ENCODE data around the gene MYOT.

DNA sequence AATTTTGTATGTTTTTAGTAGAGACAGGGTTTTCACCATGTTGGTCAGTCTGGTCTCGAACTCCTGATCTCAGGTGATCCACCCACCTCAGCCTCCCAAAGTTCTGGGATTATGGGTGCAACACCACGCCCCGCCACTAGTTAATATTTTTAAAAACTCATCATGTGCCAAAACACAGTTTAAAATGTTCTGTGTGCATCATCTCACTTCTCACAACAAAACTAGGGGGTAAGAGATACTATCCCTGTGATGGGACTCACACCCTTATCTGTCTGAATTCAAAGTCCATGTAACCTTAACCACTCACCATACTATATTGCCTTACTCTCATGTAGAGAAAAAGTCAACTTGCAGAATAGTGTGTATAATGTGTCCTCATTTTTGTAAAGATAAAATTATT, 24.2 kb downstream of the MYOT start:
- no peak for TF ChIP-seq EZH2 (IDR thresholded peaks at IDR 0.05; ENCODE audit: low read depth)
- TF ChIP-seq, protein P1, sequence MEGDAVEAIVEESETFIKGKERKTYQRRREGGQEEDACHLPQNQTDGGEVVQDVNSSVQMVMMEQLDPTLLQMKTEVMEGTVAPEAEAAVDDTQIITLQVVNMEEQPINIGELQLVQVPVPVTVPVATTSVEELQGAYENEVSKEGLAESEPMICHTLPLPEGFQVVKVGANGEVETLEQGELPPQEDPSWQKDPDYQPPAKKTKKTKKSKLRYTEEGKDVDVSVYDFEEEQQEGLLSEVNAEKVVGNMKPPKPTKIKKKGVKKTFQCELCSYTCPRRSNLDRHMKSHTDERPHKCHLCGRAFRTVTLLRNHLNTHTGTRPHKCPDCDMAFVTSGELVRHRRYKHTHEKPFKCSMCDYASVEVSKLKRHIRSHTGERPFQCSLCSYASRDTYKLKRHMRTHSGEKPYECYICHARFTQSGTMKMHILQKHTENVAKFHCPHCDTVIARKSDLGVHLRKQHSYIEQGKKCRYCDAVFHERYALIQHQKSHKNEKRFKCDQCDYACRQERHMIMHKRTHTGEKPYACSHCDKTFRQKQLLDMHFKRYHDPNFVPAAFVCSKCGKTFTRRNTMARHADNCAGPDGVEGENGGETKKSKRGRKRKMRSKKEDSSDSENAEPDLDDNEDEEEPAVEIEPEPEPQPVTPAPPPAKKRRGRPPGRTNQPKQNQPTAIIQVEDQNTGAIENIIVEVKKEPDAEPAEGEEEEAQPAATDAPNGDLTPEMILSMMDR (conservative IDR thresholded peaks at IDR 0.05) = peak; percentile 43; the same call in 1 of the 2 replicates
